CD4-positive, CD25-positive, alpha-beta regulatory T cell (primary cell): ENCODE data around the gene PEX5. TPM values are rescaled to one million over a fixed set of nuclear protein-coding genes. Genes with fewer than 3 reads are reported as not detected.
"Not testable (repeated sequence)": the region's sequence is repeated elsewhere in the genome, so short reads cannot be mapped to it uniquely, and the experiment has no call there.

Source experiments
- ATAC-seq, 2 donors: fragments of 150-1000 bp; cut with Tn5 transposase; one replicate each; pipeline ENCODE4 v1.10.0; 2021; ENCODE audit warnings: low read depth in 2 of 2, moderate number of reproducible peaks in 2 of 2, moderate library complexity in 1 of 2
- DNase-seq, 3 donors: peaks; one replicate each; pipeline versions ENCODE4 v3.0.0 to v3.0.0-alpha.2; 2012 to 2022; ENCODE audit warnings: mixed read lengths in 1 of 3
- H3K27ac ChIP-seq: one replicate; pipeline ENCODE4 v1.7.0; 2013; ENCODE audit warnings: mild to moderate bottlenecking, low read length; ENCODE audit not compliant: insufficient read depth, poor library complexity, severe bottlenecking
- H3K27me3 ChIP-seq: one replicate; pipeline ENCODE4 v1.7.0; 2013; ENCODE audit warnings: low read length; ENCODE audit not compliant: control insufficient read depth, insufficient read depth
- H3K36me3 ChIP-seq: one replicate; pipeline ENCODE4 v1.7.0; 2013; ENCODE audit warnings: mild to moderate bottlenecking, low read length, moderate library complexity; ENCODE audit not compliant: control insufficient read depth, insufficient read depth
- H3K4me1 ChIP-seq: 2 replicates; pipeline ENCODE4 v1.7.0; 2013; ENCODE audit warnings: mild to moderate bottlenecking, low read length; ENCODE audit not compliant: insufficient read depth, control insufficient read depth, poor library complexity, severe bottlenecking
- H3K4me3 ChIP-seq: one replicate; pipeline ENCODE4 v1.7.0; 2013; ENCODE audit warnings: low read depth, mild to moderate bottlenecking, low read length, moderate library complexity
- H3K9me3 ChIP-seq, 2 experiments: 1 replicate in 1 of 2; 2 replicates in 1 of 2; pipeline ENCODE4 v1.7.0; 2013; ENCODE audit warnings: low read length in 2 of 2, mild to moderate bottlenecking in 1 of 2, moderate library complexity in 1 of 2; ENCODE audit not compliant: control insufficient read depth in 2 of 2
- H3K27ac Mint-ChIP-seq, 3 donors: one replicate each; pipeline ENCODE4 v1.8.0; 2020 to 2022; ENCODE audit warnings: mild to moderate bottlenecking in 3 of 3, mixed read lengths in 3 of 3, moderate library complexity in 2 of 3
- H3K27me3 Mint-ChIP-seq: one replicate; pipeline ENCODE4 v1.8.0; 2022; ENCODE audit warnings: mild to moderate bottlenecking, mixed read lengths
- H3K36me3 Mint-ChIP-seq: one replicate; pipeline ENCODE4 v1.8.0; 2020; ENCODE audit warnings: mixed read lengths
- H3K4me1 Mint-ChIP-seq, 4 donors: one replicate each; pipeline ENCODE4 v1.8.0; 2020 to 2022; ENCODE audit warnings: mixed read lengths in 4 of 4, mild to moderate bottlenecking in 1 of 4
- H3K4me3 Mint-ChIP-seq, 4 donors: one replicate each; pipeline ENCODE4 v1.8.0; 2020 to 2022; ENCODE audit warnings: mild to moderate bottlenecking in 4 of 4, mixed read lengths in 4 of 4, moderate library complexity in 3 of 4
- H3K9me3 Mint-ChIP-seq, 7 donors: one replicate each; pipeline ENCODE4 v1.8.0; 2020 to 2022; ENCODE audit warnings: mixed read lengths in 7 of 7, mild to moderate bottlenecking in 3 of 7, moderate library complexity in 2 of 7
- polyA plus RNA-seq, 4 donors: library from polyadenylated mRNA; unstranded; fragments of 300-500 nt; fragmentation: Illumina TruSeq; gene quantifications; one replicate each; pipeline ENCODE4 v1.2.3, GENCODE V29; 2021
- total RNA-seq: library from RNA; stranded (reverse); gene quantifications from one replicate; pipeline ENCODE4 v1.2.3, GENCODE V29; 2022

The PEX5 gene
- total and polyA plus RNA-seq, 5 donors from 2014 or later = 10.3 to 17.6 (median 13.8) TPM

DNA sequence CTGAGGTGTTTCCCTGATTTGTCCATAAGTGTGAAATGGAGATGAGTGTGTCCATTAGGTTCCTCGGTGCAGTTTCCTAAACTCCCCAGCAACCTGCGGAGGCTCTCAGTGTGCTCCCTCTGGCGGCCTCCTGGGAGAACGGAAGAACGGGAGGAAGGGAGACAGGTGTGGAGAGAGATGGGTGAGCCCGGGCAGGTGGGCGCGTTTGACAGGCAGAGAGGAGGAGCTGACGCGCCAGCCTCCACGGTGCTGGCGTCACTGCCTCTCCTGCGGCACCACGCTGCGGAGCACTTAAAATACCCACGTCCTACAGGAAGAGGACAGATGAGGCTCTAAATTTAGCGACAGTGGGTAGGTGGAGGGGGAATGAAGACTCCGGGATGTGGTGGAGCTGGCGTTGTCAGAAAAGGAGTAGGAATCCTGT is 26.8 kb upstream of the PEX5 start:
- Mint-ChIP-seq H3K27ac (peak overlapping the region in 1 of 3 donors; percentile 59), H3K4me3 (peak overlapping the region in 2 of 4 donors; percentile 14 to 61), H3K27me3 (peaks cover 21% of the 10 kb centered on the region), H3K4me1 (peaks cover 0 to 10% (median 2%) of the 10 kb centered on the region in 4 donors), H3K9me3 (peaks cover 0 to 5% (median 3%) of the 10 kb centered on the region in 7 donors), H3K36me3 (no peaks in the 10 kb centered on the region)
- Histone ChIP-seq H3K4me1 (peaks cover 10% of the 10 kb centered on the region), H3K36me3 (no peaks in the 10 kb centered on the region), H3K27me3 (peaks cover 7% of the 10 kb centered on the region), H3K4me3 (no peak overlapping the region), H3K9me3 (no peaks in the 10 kb centered on the region), H3K27ac (no peak overlapping the region)
- ATAC-seq (peak in 1 of 2 donors; percentile 45), DNase-seq (peak in 2 of 3 donors; percentile 10 to 40)

DNA sequence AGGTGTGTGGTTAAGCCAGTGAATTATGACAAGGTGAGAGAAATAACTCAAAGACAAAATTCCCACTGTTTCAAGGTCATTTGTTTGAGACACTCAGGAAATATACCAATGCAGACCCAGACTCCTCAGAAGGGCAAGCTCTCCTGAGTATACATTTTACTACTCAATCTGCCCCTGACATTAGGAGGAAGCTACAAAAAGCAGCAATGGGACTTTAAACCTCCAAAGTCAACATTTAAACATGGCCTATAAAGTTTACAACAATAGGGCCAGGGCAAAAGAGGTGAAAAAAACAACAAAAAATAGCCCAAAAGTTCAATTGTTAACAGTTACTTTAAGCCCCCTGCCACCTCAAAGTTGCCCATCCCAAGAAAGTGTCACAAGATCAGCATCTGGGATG is 19.5 kb upstream of the PEX5 start:
- no peak for DNase-seq
- H3K36me3 ChIP-seq = no peaks in the 10 kb centered on the region
- no peak for ATAC-seq
- H3K27ac ChIP-seq = no peak overlapping the region
- H3K27me3 Mint-ChIP-seq = peaks cover 27% of the 10 kb centered on the region
- peaks cover 21% of the 10 kb centered on the region for H3K27me3 ChIP-seq
- no peak overlapping the region for H3K4me3 Mint-ChIP-seq
- no peak overlapping the region for H3K27ac Mint-ChIP-seq
- H3K9me3 Mint-ChIP-seq = peaks cover 0 to 26% (median 7%) of the 10 kb centered on the region in 7 donors
- H3K4me3 ChIP-seq = no peak overlapping the region
- peaks cover 4% of the 10 kb centered on the region for H3K36me3 Mint-ChIP-seq
- no peaks in the 10 kb centered on the region for H3K4me1 ChIP-seq
- H3K4me1 Mint-ChIP-seq = no peaks in the 10 kb centered on the region
- peaks cover 19 to 31% of the 10 kb centered on the region in 2 experiments for H3K9me3 ChIP-seq

DNA sequence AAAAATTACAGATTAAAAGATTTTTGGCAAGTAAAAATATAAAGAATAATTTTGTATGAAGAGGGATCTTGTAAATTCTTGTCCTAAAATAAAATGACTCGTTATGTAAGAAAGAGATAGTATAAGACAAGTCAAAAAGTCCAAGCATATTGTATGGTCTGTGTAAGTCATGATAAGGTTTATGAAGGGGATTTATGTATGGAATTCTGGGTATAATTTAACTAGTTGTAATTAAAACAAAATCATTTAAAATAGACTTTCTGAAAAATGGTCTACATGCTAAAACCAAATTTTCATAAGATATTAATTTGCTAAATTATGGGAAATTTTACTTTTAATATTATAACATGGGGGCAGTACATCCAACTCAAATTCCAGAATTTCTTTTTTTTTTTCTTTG is 17.6 kb upstream of the PEX5 start:
- peaks cover 25% of the 10 kb centered on the region for H3K27me3 Mint-ChIP-seq

DNA sequence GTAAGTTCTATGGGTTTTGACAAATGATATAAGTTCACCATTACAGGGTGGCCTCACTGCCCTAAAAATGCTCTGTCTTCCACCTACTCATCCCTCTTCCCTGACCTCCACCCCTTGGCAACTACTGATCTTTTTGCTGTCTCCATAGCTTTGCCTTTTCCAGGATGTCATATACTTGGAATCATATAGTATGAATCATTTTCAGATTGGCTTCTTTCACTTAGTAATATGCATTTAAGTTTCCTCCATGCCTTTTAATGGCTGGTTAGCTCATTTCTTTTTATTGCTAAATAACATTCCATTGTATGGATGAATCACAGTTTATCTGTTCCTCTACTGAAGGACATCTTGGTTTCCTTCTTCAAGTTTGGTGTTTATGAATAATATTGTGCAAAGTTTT is 14.0 kb upstream of the PEX5 start:
- Mint-ChIP-seq H3K36me3 (no peaks in the 10 kb centered on the region), H3K4me3 (no peak overlapping the region), H3K27me3 (peaks cover 39% of the 10 kb centered on the region), H3K27ac (no peak overlapping the region), H3K4me1 (no peaks in the 10 kb centered on the region), H3K9me3 (peaks cover 0 to 16% (median 6%) of the 10 kb centered on the region in 7 donors)
- Histone ChIP-seq H3K4me1 (no peaks in the 10 kb centered on the region), H3K4me3 (no peak overlapping the region), H3K27ac (no peak overlapping the region), H3K36me3 (no peaks in the 10 kb centered on the region), H3K27me3 (peaks cover 18% of the 10 kb centered on the region), H3K9me3 (peaks cover 0 to 11% of the 10 kb centered on the region in 2 experiments)
- DNase-seq (no peak), ATAC-seq (no peak)

More for the DNA sequence above, 17.6 kb upstream of the PEX5 start:
- H3K36me3 ChIP-seq = no peaks in the 10 kb centered on the region
- H3K27me3 ChIP-seq = peaks cover 17% of the 10 kb centered on the region
- peaks cover 0 to 30% (median 9%) of the 10 kb centered on the region in 7 donors for H3K9me3 Mint-ChIP-seq
- H3K4me1 ChIP-seq = no peaks in the 10 kb centered on the region
- H3K4me1 Mint-ChIP-seq = no peaks in the 10 kb centered on the region
- H3K9me3 ChIP-seq = peaks cover 19 to 31% of the 10 kb centered on the region in 2 experiments
- ATAC-seq = no peak
- no peak overlapping the region for H3K27ac Mint-ChIP-seq
- H3K4me3 ChIP-seq = no peak overlapping the region
- H3K27ac ChIP-seq = no peak overlapping the region
- H3K36me3 Mint-ChIP-seq = peaks cover 4% of the 10 kb centered on the region
- H3K4me3 Mint-ChIP-seq = no peak overlapping the region
- DNase-seq = no peak

DNA sequence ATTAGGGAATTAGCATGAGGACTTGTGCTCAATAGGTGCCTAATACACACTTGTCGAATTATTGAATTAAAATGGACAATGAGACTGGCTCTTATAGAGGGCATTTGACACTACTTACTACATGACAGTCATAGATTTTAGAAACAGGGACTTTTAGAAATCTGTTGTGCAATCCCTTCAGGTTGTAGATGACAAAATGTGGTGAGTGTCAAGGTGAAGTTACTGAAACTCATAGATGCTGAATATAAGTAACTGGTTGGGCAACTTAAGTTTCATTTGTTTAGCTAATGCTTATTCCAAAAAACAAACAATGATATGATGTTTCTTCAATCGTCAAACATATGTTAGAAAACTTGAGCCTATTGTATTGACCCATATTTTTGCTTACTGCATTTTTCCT is 12.9 kb upstream of the PEX5 start:
- DNase-seq (no peak), ATAC-seq (no peak)
- H3K4me3 Mint-ChIP-seq = no peak overlapping the region
- H3K27me3 Mint-ChIP-seq = peaks cover 46% of the 10 kb centered on the region
- Histone ChIP-seq H3K9me3 (peaks cover 0 to 8% of the 10 kb centered on the region in 2 experiments), H3K4me3 (no peak overlapping the region), H3K36me3 (no peaks in the 10 kb centered on the region), H3K27ac (no peak overlapping the region), H3K4me1 (no peaks in the 10 kb centered on the region), H3K27me3 (peaks cover 16% of the 10 kb centered on the region)
- H3K9me3 Mint-ChIP-seq = peaks cover 0 to 14% (median 6%) of the 10 kb centered on the region in 7 donors
- no peaks in the 10 kb centered on the region for H3K4me1 Mint-ChIP-seq
- no peak overlapping the region for H3K27ac Mint-ChIP-seq
- no peaks in the 10 kb centered on the region for H3K36me3 Mint-ChIP-seq

DNA sequence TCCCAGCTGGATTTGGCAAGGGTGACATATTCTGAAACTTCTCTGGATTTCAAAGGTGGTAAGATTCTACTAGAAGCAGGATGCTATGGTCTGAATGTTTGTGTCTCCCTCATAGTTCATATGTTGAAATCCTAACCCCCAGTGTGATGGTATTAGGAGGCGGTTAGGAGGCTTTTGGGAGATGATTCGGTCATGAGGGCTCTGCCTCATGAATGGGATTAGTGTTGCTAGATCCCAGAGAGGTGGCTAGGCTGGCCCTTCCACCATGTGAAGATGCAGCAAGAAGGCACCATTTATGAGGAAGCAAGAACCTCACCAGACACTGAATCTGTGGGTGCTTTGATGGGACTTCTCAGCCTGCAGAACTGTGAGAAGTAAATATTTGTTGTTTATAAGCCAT is 11.0 kb upstream of the PEX5 start:
- DNase-seq = no peak

DNA sequence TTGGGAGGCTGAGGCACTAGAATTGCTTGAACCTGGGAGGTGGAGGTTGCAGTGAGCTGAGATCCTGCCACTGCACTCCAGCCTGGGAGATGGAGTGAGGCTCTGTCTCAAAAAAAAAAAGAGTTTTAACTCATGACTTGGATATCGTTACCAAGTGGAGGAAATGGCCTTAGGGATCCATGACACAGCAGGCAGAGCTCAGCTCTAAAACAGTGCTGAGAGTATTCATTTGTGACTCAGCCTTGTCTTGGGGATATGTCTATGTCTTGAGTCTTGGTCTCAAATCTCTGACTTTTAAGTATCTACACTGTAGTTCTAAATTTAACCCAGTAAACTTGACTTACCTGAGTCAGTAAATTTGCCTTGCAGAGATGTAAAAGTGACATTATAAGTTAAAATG is 8.8 kb upstream of the PEX5 start:
- Histone ChIP-seq H3K36me3 (no peaks in the 10 kb centered on the region), H3K27ac (no peak overlapping the region), H3K27me3 (peaks cover 8% of the 10 kb centered on the region), H3K9me3 (no peaks in the 10 kb centered on the region), H3K4me3 (no peak overlapping the region), H3K4me1 (no peaks in the 10 kb centered on the region)
- no peak for ATAC-seq
- Mint-ChIP-seq H3K4me1 (no peaks in the 10 kb centered on the region), H3K4me3 (no peak overlapping the region), H3K27ac (no peak overlapping the region), H3K36me3 (no peaks in the 10 kb centered on the region), H3K9me3 (peaks cover 0 to 10% (median 2%) of the 10 kb centered on the region in 7 donors), H3K27me3 (peaks cover 38% of the 10 kb centered on the region)
- no peak for DNase-seq

More for the DNA sequence above, 11.0 kb upstream of the PEX5 start:
- no peak overlapping the region for H3K27ac Mint-ChIP-seq
- no peaks in the 10 kb centered on the region for H3K36me3 Mint-ChIP-seq
- no peak overlapping the region for H3K4me3 Mint-ChIP-seq
- no peaks in the 10 kb centered on the region for H3K9me3 ChIP-seq
- H3K27ac ChIP-seq = no peak overlapping the region
- H3K4me3 ChIP-seq = no peak overlapping the region
- H3K27me3 ChIP-seq = peaks cover 13% of the 10 kb centered on the region
- no peaks in the 10 kb centered on the region for H3K4me1 ChIP-seq
- H3K36me3 ChIP-seq = no peaks in the 10 kb centered on the region
- H3K9me3 Mint-ChIP-seq = peaks cover 0 to 10% (median 5%) of the 10 kb centered on the region in 7 donors
- H3K4me1 Mint-ChIP-seq = no peaks in the 10 kb centered on the region
- peaks cover 48% of the 10 kb centered on the region for H3K27me3 Mint-ChIP-seq
- ATAC-seq = no peak

DNA sequence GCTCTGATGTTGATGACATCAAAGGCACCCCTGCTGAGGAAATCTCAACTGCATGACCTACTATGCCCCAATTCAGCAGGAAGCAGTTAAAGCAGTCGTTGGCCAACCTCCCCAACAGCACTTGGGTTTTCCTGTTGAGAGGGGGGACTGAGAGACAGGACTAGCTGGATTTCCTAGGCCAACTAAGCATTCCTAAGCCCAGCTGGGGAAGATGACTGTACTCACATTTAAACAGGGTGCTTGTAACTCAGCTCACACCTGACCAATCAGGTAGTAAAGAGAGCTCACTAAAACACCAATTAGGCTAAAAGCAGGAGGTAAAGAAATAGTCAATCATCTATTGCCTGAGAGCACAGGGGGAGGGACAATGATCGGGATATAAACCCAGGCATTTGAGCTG is 3.4 kb upstream of the PEX5 start:
- H3K27me3 ChIP-seq, DNase-seq, ATAC-seq, H3K9me3 ChIP-seq, H3K9me3 Mint-ChIP-seq, H3K36me3 Mint-ChIP-seq, H3K27ac Mint-ChIP-seq, H3K27ac ChIP-seq, H3K4me3 ChIP-seq, H3K36me3 ChIP-seq: not testable (repeated sequence)
- H3K4me1 Mint-ChIP-seq = peaks cover 5 to 26% (median 16%) of the 10 kb centered on the region in 4 donors
- peaks cover 21% of the 10 kb centered on the region for H3K4me1 ChIP-seq
- H3K4me3 Mint-ChIP-seq = peak overlapping the region in 3 of 4 donors; percentile 5 to 85 (median 54)
- H3K27me3 Mint-ChIP-seq = peaks cover 10% of the 10 kb centered on the region
